ENCODE results near the gene PPDPF. TPM values are rescaled to one million over a fixed set of nuclear protein-coding genes. Genes with fewer than 3 reads are reported as not detected.

PPDPF gene
- total RNA-seq, result 136 and 228 TPM in 2 replicates

GRCh38 chr20:63520504-63520933, at the start of gene PPDPF:
Gene PPDPF (plus strand): TSS chr20:63520765. CDS start chr20:63521309, 544 bp downstream.

GRCh38 chr20:63471981-63472831, 48.4 kb upstream of the PPDPF start, which contains the start of gene KCNQ2:
Gene KCNQ2 (minus strand): TSS chr20:63472655. CDS start chr20:63472463, 192 bp downstream.

GRCh38 chr20:63498960-63499337, 21.6 kb upstream of the PPDPF start, which contains the start of gene EEF1A2:
Gene EEF1A2 (minus strand): TSS chr20:63499083. CDS start chr20:63497763, 1,320 bp downstream.

GRCh38 chr20:63536997-63537524, 16.5 kb downstream of the PPDPF start, which contains the start of gene PTK6:
Gene PTK6 (minus strand): TSS chr20:63537376. CDS start chr20:63537314, 62 bp downstream.

GRCh38 chr20:63547725-63548480, 27.3 kb downstream of the PPDPF start, which contains the start of gene SRMS:
Gene SRMS (minus strand): TSS chr20:63547749. CDS start chr20:63547463, 286 bp downstream.

GRCh38 chr20:63553933-63554290, 33.3 kb downstream of the PPDPF start, which contains the start of gene FNDC11:
Gene FNDC11 (plus strand): TSS chr20:63554159. CDS start chr20:63555664, 1,505 bp downstream.

Other genes starting within 250 kb of the PPDPF start
- gene ARFGAP1, start 248.0 kb upstream of the PPDPF start, total RNA-seq, result 77.6 and 119 TPM in 2 replicates
- gene COL20A1, start 227.6 kb upstream of the PPDPF start, total RNA-seq, result not detected in 2 replicates
- not detected in 2 replicates for gene CHRNA4, start 159.4 kb upstream of the PPDPF start, total RNA-seq
- not detected in 2 replicates for gene KCNQ2, start 48.1 kb upstream of the PPDPF start, total RNA-seq
- gene EEF1A2, start 21.7 kb upstream of the PPDPF start, total RNA-seq, result 2.4 and 2.5 TPM in 2 replicates
- not detected in 2 replicates for gene PTK6, start 16.6 kb downstream of the PPDPF start, total RNA-seq
- not detected in 2 replicates for gene SRMS, start 27.0 kb downstream of the PPDPF start, total RNA-seq
- gene FNDC11, start 33.4 kb downstream of the PPDPF start, total RNA-seq, result 0.16 and 0.36 TPM in 2 replicates
- gene HELZ2, start 53.5 kb downstream of the PPDPF start, total RNA-seq, result 24.0 and 33.4 TPM in 2 replicates
- 6.8 and 12.5 TPM in 2 replicates for gene GMEB2, start 106.3 kb downstream of the PPDPF start, total RNA-seq
- gene STMN3, start 132.7 kb downstream of the PPDPF start, total RNA-seq, result 38.6 and 51.4 TPM in 2 replicates
- gene RTEL1, start 137.5 kb downstream of the PPDPF start, total RNA-seq, result 7.1 and 9.6 TPM in 2 replicates
- gene TNFRSF6B, start 175.9 kb downstream of the PPDPF start, total RNA-seq, result 1.8 and 5.8 TPM in 2 replicates
- 37.3 and 38.5 TPM in 2 replicates for gene ARFRP1, start 187.2 kb downstream of the PPDPF start, total RNA-seq
- gene ZGPAT, start 187.3 kb downstream of the PPDPF start, total RNA-seq, result 23.8 and 24.5 TPM in 2 replicates
- 3.8 and 7.3 TPM in 2 replicates for gene LIME1, start 215.9 kb downstream of the PPDPF start, total RNA-seq
- gene SLC2A4RG, start 219.0 kb downstream of the PPDPF start, total RNA-seq, result 36.9 and 58.5 TPM in 2 replicates

Measured in cardiac atrium fibroblast (primary cell).